SK-N-MC (cell line): ENCODE data around the gene TAF4.
"Not testable (repeated sequence)": the region's sequence is repeated elsewhere in the genome, so short reads cannot be mapped to it uniquely, and the experiment has no call there.

Source experiments
- DNase-seq: peaks from one replicate; pipeline ENCODE4 v3.0.0-alpha.2; 2011; ENCODE audit warnings: low read depth, low spot score
- H3K27ac ChIP-seq: fragments of 200-600 bp; sonication (generic); 2 replicates; pipeline ENCODE4 v1.5.1; 2016; ENCODE audit warnings: mixed run types
- H3K36me3 ChIP-seq: fragments of 200-600 bp; sonication (generic); 2 replicates; pipeline ENCODE4 v1.6.1; 2017; ENCODE audit warnings: antibody characterized with exemption, low read length, mixed read lengths; ENCODE audit not compliant: insufficient read depth
- H3K4me3 ChIP-seq: fragments of 200-600 bp; sonication (generic); 2 replicates; pipeline ENCODE4 v1.5.1; 2016
- H3K9ac ChIP-seq: fragments of 200-600 bp; sonication (generic); 2 replicates; pipeline ENCODE4 v1.8.0; 2017; ENCODE audit warnings: mixed run types, mixed read lengths; ENCODE audit not compliant: insufficient read length
- H3K9me3 ChIP-seq: fragments of 200-600 bp; sonication (generic); 2 replicates; pipeline ENCODE4 v1.6.1; 2017; ENCODE audit warnings: low read depth, mild to moderate bottlenecking, antibody characterized with exemption, low read length, moderate library complexity, mixed read lengths
- EZH2 ChIP-seq: fragments of 200-600 bp; sonication (generic); IDR thresholded peaks from one replicate; pipeline ENCODE4 v1.6.1; 2017; ENCODE audit warnings: antibody characterized with exemption
- FOXP2 ChIP-seq: optimal IDR thresholded peaks from 2 replicates; pipeline ENCODE3; 2011; ENCODE audit warnings: mild to moderate bottlenecking, moderate library complexity; ENCODE audit not compliant: insufficient read depth; ENCODE audit errors: extremely low read length, control extremely low read depth
- POLR2AphosphoS5 ChIP-seq: IDR thresholded peaks from 2 replicates; pipeline ENCODE4 v1.6.1; 2012; ENCODE audit warnings: mild to moderate bottlenecking, low read depth, low read length, borderline replicate concordance

The TAF4 gene

DNA sequence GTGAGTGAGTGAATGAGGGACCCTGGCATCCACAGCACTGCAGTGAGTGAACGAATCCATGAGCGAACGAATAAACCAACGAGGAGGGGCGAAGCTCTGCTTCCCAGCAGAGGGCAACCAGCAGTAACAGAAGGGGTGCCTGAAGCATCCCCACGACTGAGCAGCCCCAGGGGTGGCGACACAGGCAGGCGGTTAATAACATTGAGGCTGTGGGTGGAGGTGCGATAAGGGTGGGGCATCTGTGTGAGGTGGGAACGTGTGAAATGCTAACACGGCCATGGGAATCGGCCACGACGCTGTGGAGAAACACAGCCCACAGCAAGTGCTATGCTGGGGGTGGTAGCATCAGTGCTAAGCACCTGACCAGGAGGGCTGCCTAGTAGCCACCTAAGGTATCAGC lies 75.9 kb downstream of the TAF4 start:
- Histone ChIP-seq H3K27ac (no peak overlapping the region), H3K9me3 (0 out of 2 replicates have a peak, but pooled peaks cover 4% of the 10 kb centered on the region), H3K9ac (no peak overlapping the region), H3K4me3 (no peak overlapping the region), H3K36me3 (peaks cover 49% of the 10 kb centered on the region)
- no peak for TF ChIP-seq FOXP2
- no peak for TF ChIP-seq POLR2AphosphoS5
- TF ChIP-seq EZH2 = no peak
- DNase-seq = no peak

GRCh38 chr20:61988665-61989064 lies 77.0 kb downstream of the TAF4 start:
- DNase-seq = no peak
- no peak for TF ChIP-seq FOXP2
- H3K4me3 ChIP-seq = no peak overlapping the region
- H3K36me3 ChIP-seq = peaks cover 39% of the 10 kb centered on the region
- 0 out of 2 replicates have a peak, but pooled peaks cover 4% of the 10 kb centered on the region for H3K9me3 ChIP-seq
- no peak overlapping the region for H3K9ac ChIP-seq
- H3K27ac ChIP-seq = no peak overlapping the region

- peaks cover 21% of the 10 kb centered on the region for H3K36me3 ChIP-seq
- no peak for TF ChIP-seq FOXP2
- TF ChIP-seq EZH2 = no peak
- TF ChIP-seq POLR2AphosphoS5 = no peak
- no peak for DNase-seq
- H3K9me3 ChIP-seq = no peaks in the 10 kb centered on the region
- no peak overlapping the region for H3K27ac ChIP-seq
- H3K4me3 ChIP-seq = no peak overlapping the region
- no peak overlapping the region for H3K9ac ChIP-seq
Measured at GRCh38 chr20:61986762-61987321, 78.8 kb downstream of the TAF4 start.

DNA sequence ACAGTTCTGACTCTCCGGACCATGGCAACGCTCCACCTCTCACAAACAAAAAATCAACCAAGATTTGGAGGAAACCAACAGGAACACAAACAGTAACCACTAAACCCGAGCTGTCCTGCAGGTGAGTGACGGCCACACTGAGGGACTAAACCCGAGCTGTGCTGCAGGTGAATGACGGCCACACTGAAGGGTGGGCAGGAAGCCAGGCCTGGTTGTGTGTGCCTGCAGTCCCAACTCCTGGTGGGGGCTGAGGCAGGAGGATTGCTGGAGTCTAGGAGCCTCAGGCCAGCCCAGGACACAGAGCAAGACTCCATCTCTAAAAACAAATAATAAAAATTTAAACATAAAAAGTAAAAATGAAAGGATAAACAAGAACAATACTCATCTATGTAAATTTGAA lies 80.6 kb downstream of the TAF4 start:
- Histone ChIP-seq H3K36me3 (peaks cover 7% of the 10 kb centered on the region; the same call in 1 of the 2 replicates), H3K4me3 (no peak overlapping the region), H3K9me3 (no peaks in the 10 kb centered on the region), H3K27ac (no peak overlapping the region), H3K9ac (no peak overlapping the region)
- no peak for TF ChIP-seq POLR2AphosphoS5
- TF ChIP-seq EZH2 = no peak
- TF ChIP-seq FOXP2 = no peak
- DNase-seq = no peak

DNA sequence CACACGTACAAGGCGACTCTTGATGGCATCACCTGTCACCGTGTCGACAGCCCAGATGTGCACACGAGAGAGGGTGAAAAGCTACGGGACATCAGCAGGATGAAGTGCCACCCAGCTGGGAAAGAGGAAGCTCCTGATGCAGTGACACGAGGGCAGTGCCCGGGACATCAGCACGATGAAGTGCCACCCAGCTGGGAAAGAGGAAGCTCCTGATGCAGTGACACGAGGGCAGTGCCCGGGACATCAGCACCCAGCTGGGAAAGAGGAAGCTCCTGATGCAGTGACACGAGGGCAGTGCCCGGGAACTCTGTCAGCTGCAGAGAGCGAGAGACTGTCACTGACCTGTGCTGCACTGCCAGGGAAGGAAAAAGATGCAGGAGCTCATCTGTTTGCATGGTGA lies 81.2 kb downstream of the TAF4 start:
- H3K27ac ChIP-seq, DNase-seq, H3K36me3 ChIP-seq, H3K9ac ChIP-seq, H3K4me3 ChIP-seq, H3K9me3 ChIP-seq: not testable (repeated sequence)

- no peak for TF ChIP-seq FOXP2
- TF ChIP-seq EZH2 = no peak
- TF ChIP-seq POLR2AphosphoS5 = no peak
- Histone ChIP-seq H3K9ac (no peak overlapping the region), H3K9me3 (no peaks in the 10 kb centered on the region), H3K4me3 (no peak overlapping the region), H3K36me3 (peaks cover 7% of the 10 kb centered on the region; the same call in 1 of the 2 replicates), H3K27ac (no peak overlapping the region)
- no peak for DNase-seq
Measured at GRCh38 chr20:61983965-61984364, 81.7 kb downstream of the TAF4 start.

DNA sequence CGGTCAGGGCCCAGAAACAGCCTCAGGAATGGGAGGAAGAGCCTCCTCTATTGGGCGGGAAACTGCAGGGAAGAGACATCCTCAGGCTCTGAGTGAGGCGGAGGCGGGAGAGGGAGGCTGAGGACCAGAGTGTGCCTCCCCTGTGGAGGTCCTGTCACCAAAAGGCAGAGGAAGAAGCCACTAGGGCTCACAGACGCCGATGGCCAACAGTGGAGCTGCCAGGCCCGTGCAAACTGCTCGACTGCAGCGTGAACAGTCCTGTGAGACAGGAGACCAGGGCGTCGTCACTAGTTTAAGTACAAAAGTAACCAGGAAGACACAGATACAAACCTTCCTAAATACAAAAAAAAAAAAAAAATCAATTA lies 82.7 kb downstream of the TAF4 start:
- TF ChIP-seq POLR2AphosphoS5 (no peak), EZH2 (no peak), FOXP2 (no peak)
- no peak for DNase-seq

DNA sequence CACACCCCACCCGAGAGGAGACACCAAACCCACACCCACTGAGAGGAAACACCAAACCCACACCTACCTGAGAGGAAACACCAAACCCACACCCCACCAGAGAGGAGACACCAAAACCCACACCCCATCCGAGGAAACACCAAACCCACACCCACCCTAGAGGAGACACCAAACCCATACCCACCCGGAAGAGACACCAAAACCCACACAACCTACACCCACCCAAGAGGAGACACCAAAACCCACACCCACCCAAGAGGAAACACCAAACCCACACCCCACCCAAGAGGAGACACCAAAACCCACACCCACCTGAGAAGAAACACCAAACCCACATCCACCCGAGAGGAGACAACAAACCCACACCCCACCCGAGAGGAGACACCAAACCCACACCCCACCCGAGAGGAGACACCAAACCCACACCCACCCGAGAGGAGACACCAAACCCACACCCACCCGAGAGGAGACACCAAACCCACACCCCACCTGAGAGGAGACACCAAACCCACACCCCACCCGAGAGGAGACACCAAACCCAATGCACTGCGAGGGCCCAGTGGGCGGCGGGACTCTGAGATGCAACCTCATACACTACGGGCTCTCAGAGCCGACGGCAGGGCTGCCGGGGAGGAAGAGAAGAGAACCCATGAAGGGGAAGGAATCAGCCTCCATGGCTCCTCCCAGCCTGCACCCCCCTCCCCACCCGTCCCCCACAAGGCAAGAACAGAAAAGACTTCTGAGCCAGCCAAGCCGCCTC lies 83.3 kb downstream of the TAF4 start:
- Histone ChIP-seq H3K9ac (no peak overlapping the region), H3K27ac (no peak overlapping the region), H3K4me3 (no peak overlapping the region), H3K9me3 (no peaks in the 10 kb centered on the region), H3K36me3 (peaks cover 6% of the 10 kb centered on the region; the same call in 1 of the 2 replicates)
- TF ChIP-seq EZH2 = no peak
- TF ChIP-seq POLR2AphosphoS5 = no peak
- TF ChIP-seq FOXP2 = no peak
- no peak for DNase-seq

More for the DNA sequence above, 82.7 kb downstream of the TAF4 start:
- H3K4me3 ChIP-seq = no peak overlapping the region
- peaks cover 7% of the 10 kb centered on the region; the same call in 1 of the 2 replicates for H3K36me3 ChIP-seq
- no peaks in the 10 kb centered on the region for H3K9me3 ChIP-seq
- H3K9ac ChIP-seq = no peak overlapping the region
- H3K27ac ChIP-seq = no peak overlapping the region

- DNase-seq, H3K9me3 ChIP-seq, H3K36me3 ChIP-seq, H3K27ac ChIP-seq, H3K9ac ChIP-seq, H3K4me3 ChIP-seq: not testable (repeated sequence)
Measured at GRCh38 chr20:61981691-61982090, 84.0 kb downstream of the TAF4 start.
